CD4-positive, CD25-positive, alpha-beta regulatory T cell (primary cell): Measurements from ENCODE around the gene ATOH8. TPM values are rescaled to one million over a fixed set of nuclear protein-coding genes. Genes with fewer than 3 reads are reported as not detected.

Experiments
- ATAC-seq, 2 donors: fragments of 150-1000 bp; cut with Tn5 transposase; one replicate each; pipeline ENCODE4 v1.10.0; 2021; ENCODE audit warnings: low read depth in 2 of 2, moderate number of reproducible peaks in 2 of 2, moderate library complexity in 1 of 2
- DNase-seq, 3 donors: peaks; one replicate each; pipeline versions ENCODE4 v3.0.0 to v3.0.0-alpha.2; 2012 to 2022; ENCODE audit warnings: mixed read lengths in 1 of 3
- H3K27ac ChIP-seq: one replicate; pipeline ENCODE4 v1.7.0; 2013; ENCODE audit warnings: mild to moderate bottlenecking, low read length; ENCODE audit not compliant: insufficient read depth, poor library complexity, severe bottlenecking
- H3K27me3 ChIP-seq: one replicate; pipeline ENCODE4 v1.7.0; 2013; ENCODE audit warnings: low read length; ENCODE audit not compliant: control insufficient read depth, insufficient read depth
- H3K36me3 ChIP-seq: one replicate; pipeline ENCODE4 v1.7.0; 2013; ENCODE audit warnings: mild to moderate bottlenecking, low read length, moderate library complexity; ENCODE audit not compliant: control insufficient read depth, insufficient read depth
- H3K4me1 ChIP-seq: 2 replicates; pipeline ENCODE4 v1.7.0; 2013; ENCODE audit warnings: mild to moderate bottlenecking, low read length; ENCODE audit not compliant: insufficient read depth, control insufficient read depth, poor library complexity, severe bottlenecking
- H3K4me3 ChIP-seq: one replicate; pipeline ENCODE4 v1.7.0; 2013; ENCODE audit warnings: low read depth, mild to moderate bottlenecking, low read length, moderate library complexity
- H3K9me3 ChIP-seq, 2 experiments: 1 replicate in 1 of 2; 2 replicates in 1 of 2; pipeline ENCODE4 v1.7.0; 2013; ENCODE audit warnings: low read length in 2 of 2, mild to moderate bottlenecking in 1 of 2, moderate library complexity in 1 of 2; ENCODE audit not compliant: control insufficient read depth in 2 of 2
- H3K27ac Mint-ChIP-seq, 3 donors: one replicate each; pipeline ENCODE4 v1.8.0; 2020 to 2022; ENCODE audit warnings: mild to moderate bottlenecking in 3 of 3, mixed read lengths in 3 of 3, moderate library complexity in 2 of 3
- H3K27me3 Mint-ChIP-seq: one replicate; pipeline ENCODE4 v1.8.0; 2022; ENCODE audit warnings: mild to moderate bottlenecking, mixed read lengths
- H3K36me3 Mint-ChIP-seq: one replicate; pipeline ENCODE4 v1.8.0; 2020; ENCODE audit warnings: mixed read lengths
- H3K4me1 Mint-ChIP-seq, 4 donors: one replicate each; pipeline ENCODE4 v1.8.0; 2020 to 2022; ENCODE audit warnings: mixed read lengths in 4 of 4, mild to moderate bottlenecking in 1 of 4
- H3K4me3 Mint-ChIP-seq, 4 donors: one replicate each; pipeline ENCODE4 v1.8.0; 2020 to 2022; ENCODE audit warnings: mild to moderate bottlenecking in 4 of 4, mixed read lengths in 4 of 4, moderate library complexity in 3 of 4
- H3K9me3 Mint-ChIP-seq, 7 donors: one replicate each; pipeline ENCODE4 v1.8.0; 2020 to 2022; ENCODE audit warnings: mixed read lengths in 7 of 7, mild to moderate bottlenecking in 3 of 7, moderate library complexity in 2 of 7
- polyA plus RNA-seq, 4 donors: library from polyadenylated mRNA; unstranded; fragments of 300-500 nt; fragmentation: Illumina TruSeq; gene quantifications; one replicate each; pipeline ENCODE4 v1.2.3, GENCODE V29; 2021
- total RNA-seq: library from RNA; stranded (reverse); gene quantifications from one replicate; pipeline ENCODE4 v1.2.3, GENCODE V29; 2022

The ATOH8 gene
- total and polyA plus RNA-seq, 5 donors from 2014 or later, result not detected

GRCh38 chr2:85772019-85772745, 18.4 kb downstream of the ATOH8 start:
- H3K9me3 Mint-ChIP-seq, result peaks cover 0 to 2% (median 0%) of the 10 kb centered on the region in 7 donors
- no peak for ATAC-seq
- no peaks in the 10 kb centered on the region for H3K4me1 Mint-ChIP-seq
- H3K4me3 Mint-ChIP-seq, result no peak overlapping the region
- no peak overlapping the region for H3K27ac Mint-ChIP-seq
- no peaks in the 10 kb centered on the region for H3K36me3 Mint-ChIP-seq
- no peak overlapping the region for H3K4me3 ChIP-seq
- no peaks in the 10 kb centered on the region for H3K9me3 ChIP-seq
- H3K27me3 Mint-ChIP-seq, result peaks cover 47% of the 10 kb centered on the region
- H3K27ac ChIP-seq, result no peak overlapping the region
- DNase-seq, result no peak
- no peaks in the 10 kb centered on the region for H3K4me1 ChIP-seq
- H3K36me3 ChIP-seq, result no peaks in the 10 kb centered on the region
- H3K27me3 ChIP-seq, result no peaks in the 10 kb centered on the region

GRCh38 chr2:85772841-85773491, 19.2 kb downstream of the ATOH8 start:
- Histone ChIP-seq H3K27ac (no peak overlapping the region), H3K36me3 (no peaks in the 10 kb centered on the region), H3K9me3 (no peaks in the 10 kb centered on the region), H3K4me3 (no peak overlapping the region), H3K4me1 (no peaks in the 10 kb centered on the region), H3K27me3 (no peaks in the 10 kb centered on the region)
- Mint-ChIP-seq H3K9me3 (peaks cover 0 to 2% (median 0%) of the 10 kb centered on the region in 7 donors), H3K27me3 (peaks cover 46% of the 10 kb centered on the region), H3K4me1 (no peaks in the 10 kb centered on the region), H3K4me3 (no peak overlapping the region), H3K27ac (no peak overlapping the region), H3K36me3 (no peaks in the 10 kb centered on the region)
- DNase-seq (no peak), ATAC-seq (no peak)

DNA sequence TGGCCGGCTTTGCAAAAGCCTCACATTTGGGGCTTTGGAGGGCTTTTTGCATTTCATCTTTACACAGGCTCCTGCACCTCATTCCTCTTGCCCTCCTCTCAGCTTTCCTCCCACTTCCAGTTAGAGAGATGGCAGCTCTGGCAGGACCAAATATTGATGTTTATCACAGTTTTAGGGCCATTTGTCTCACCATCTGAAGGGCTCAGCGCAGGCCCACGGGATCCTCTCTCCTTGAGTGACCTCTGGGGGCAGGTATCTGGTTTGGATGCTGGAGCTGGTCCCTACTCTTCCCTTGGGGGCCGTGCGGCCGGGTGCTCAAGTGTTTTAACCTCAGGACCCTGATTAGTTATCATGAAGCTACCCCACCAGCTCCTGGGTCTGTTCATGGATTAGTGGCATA, 19.9 kb downstream of the ATOH8 start:
- Mint-ChIP-seq H3K27ac (no peak overlapping the region), H3K4me1 (no peaks in the 10 kb centered on the region), H3K36me3 (no peaks in the 10 kb centered on the region), H3K9me3 (peaks cover 0 to under 1% (median 0%) of the 10 kb centered on the region in 7 donors), H3K4me3 (no peak overlapping the region), H3K27me3 (peaks cover 46% of the 10 kb centered on the region)
- H3K27ac ChIP-seq, result no peak overlapping the region
- no peak overlapping the region for H3K4me3 ChIP-seq
- no peaks in the 10 kb centered on the region for H3K4me1 ChIP-seq
- no peaks in the 10 kb centered on the region for H3K27me3 ChIP-seq
- no peaks in the 10 kb centered on the region for H3K36me3 ChIP-seq
- H3K9me3 ChIP-seq, result no peaks in the 10 kb centered on the region
- ATAC-seq (no peak), DNase-seq (no peak)

DNA sequence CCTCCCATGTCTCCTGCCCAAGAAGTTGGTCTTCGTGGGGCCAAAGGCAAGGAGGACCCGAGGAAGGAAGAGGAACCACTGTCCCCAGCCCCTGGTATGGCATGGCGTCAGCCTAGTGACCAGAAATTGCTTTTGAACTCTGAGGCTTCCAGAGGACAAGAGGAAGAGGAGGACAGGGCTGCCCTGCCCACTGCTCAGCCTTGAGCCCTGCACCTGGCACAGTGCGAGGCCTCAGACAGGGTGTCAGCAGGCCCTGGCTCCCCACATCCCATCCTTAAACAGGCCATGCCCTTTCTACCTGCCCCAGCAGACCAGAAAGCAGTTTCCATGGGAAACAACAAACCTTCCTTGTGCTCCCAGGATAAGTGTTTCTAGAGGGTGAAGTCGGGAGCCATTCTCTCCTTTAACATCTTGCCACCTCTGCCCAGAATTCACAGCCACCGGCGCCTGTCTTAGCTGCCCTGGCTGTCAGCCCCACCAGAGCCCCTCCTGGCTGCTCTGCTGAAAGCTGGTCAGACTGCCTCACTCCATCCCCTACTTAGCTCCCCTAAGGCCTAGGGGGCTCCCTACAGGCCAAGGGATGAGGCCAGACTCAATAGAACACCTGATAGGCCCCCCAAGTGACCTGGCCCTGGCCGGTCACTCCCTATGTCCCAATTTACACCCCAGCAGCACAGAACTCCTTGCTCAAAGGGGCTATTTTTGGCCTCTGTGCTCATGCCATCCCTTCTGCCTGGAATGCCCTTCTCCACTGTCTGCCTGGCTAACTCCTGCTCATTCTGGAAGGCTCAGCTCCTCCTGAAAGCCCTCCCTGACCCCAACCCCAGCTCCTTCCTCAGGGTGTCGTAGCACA, 20.6 kb downstream of the ATOH8 start:
- no peak for DNase-seq
- H3K4me3 Mint-ChIP-seq, result no peak overlapping the region
- Histone ChIP-seq H3K4me1 (no peaks in the 10 kb centered on the region), H3K9me3 (no peaks in the 10 kb centered on the region), H3K27ac (no peak overlapping the region), H3K4me3 (no peak overlapping the region), H3K27me3 (no peaks in the 10 kb centered on the region), H3K36me3 (no peaks in the 10 kb centered on the region)
- ATAC-seq, result no peak
- H3K4me1 Mint-ChIP-seq, result no peaks in the 10 kb centered on the region
- no peaks in the 10 kb centered on the region for H3K36me3 Mint-ChIP-seq
- peaks cover 45% of the 10 kb centered on the region for H3K27me3 Mint-ChIP-seq
- H3K27ac Mint-ChIP-seq, result no peak overlapping the region
- no peaks in the 10 kb centered on the region for H3K9me3 Mint-ChIP-seq

GRCh38 chr2:85775406-85776381, 21.9 kb downstream of the ATOH8 start:
- Mint-ChIP-seq H3K27me3 (peaks cover 41% of the 10 kb centered on the region), H3K9me3 (no peaks in the 10 kb centered on the region), H3K4me1 (no peaks in the 10 kb centered on the region), H3K4me3 (no peak overlapping the region), H3K27ac (no peak overlapping the region), H3K36me3 (no peaks in the 10 kb centered on the region)
- DNase-seq, result no peak
- H3K4me1 ChIP-seq, result no peaks in the 10 kb centered on the region
- no peaks in the 10 kb centered on the region for H3K36me3 ChIP-seq
- H3K27ac ChIP-seq, result no peak overlapping the region
- no peaks in the 10 kb centered on the region for H3K27me3 ChIP-seq
- no peaks in the 10 kb centered on the region for H3K9me3 ChIP-seq
- no peak for ATAC-seq
- no peak overlapping the region for H3K4me3 ChIP-seq

DNA sequence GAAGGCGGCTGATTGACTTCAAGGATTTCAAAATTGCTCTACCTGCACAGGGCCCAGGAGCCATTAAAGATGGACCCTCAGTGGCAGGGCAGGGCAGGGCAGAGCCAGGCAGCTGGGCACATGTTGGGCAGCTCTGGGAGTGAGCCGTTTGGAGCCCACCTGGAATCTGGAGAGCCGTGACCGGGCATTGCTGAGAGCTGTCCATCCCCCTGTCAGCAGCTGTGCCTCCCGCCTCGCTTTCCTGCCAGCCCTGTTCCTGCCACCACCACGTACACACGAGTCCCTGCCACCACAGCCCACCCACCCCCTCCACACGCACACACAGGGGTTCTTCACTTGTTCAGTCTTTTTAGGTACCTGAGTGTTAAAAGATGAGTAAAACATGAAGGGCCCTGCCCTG, 22.9 kb downstream of the ATOH8 start:
- Histone ChIP-seq H3K4me1 (no peaks in the 10 kb centered on the region), H3K27ac (no peak overlapping the region), H3K4me3 (no peak overlapping the region), H3K36me3 (no peaks in the 10 kb centered on the region), H3K27me3 (no peaks in the 10 kb centered on the region), H3K9me3 (no peaks in the 10 kb centered on the region)
- H3K27me3 Mint-ChIP-seq, result peaks cover 31% of the 10 kb centered on the region
- no peaks in the 10 kb centered on the region for H3K9me3 Mint-ChIP-seq
- H3K36me3 Mint-ChIP-seq, result no peaks in the 10 kb centered on the region
- H3K27ac Mint-ChIP-seq, result no peak overlapping the region
- ATAC-seq (no peak), DNase-seq (no peak)
- no peaks in the 10 kb centered on the region for H3K4me1 Mint-ChIP-seq
- H3K4me3 Mint-ChIP-seq, result no peak overlapping the region

- H3K27ac Mint-ChIP-seq, result no peak overlapping the region
- peaks cover 29% of the 10 kb centered on the region for H3K27me3 Mint-ChIP-seq
- Histone ChIP-seq H3K4me1 (no peaks in the 10 kb centered on the region), H3K27ac (no peak overlapping the region), H3K9me3 (no peaks in the 10 kb centered on the region), H3K36me3 (no peaks in the 10 kb centered on the region), H3K27me3 (no peaks in the 10 kb centered on the region), H3K4me3 (no peak overlapping the region)
- H3K4me1 Mint-ChIP-seq, result no peaks in the 10 kb centered on the region
- H3K4me3 Mint-ChIP-seq, result no peak overlapping the region
- ATAC-seq, result no peak
- H3K36me3 Mint-ChIP-seq, result no peaks in the 10 kb centered on the region
- no peak for DNase-seq
- H3K9me3 Mint-ChIP-seq, result no peaks in the 10 kb centered on the region
Measured at GRCh38 chr2:85777441-85777861, 23.7 kb downstream of the ATOH8 start.
